Esophagus muscularis mucosa (tissue), 3 donors: ENCODE measurements around the gene PACRG.

Experiments used
- EP300 ChIP-seq: sonication (generic); formaldehyde crosslinking; IDR thresholded peaks from one replicate; pipeline ENCODE4 v1.6.1; 2017; ENCODE audit warnings: antibody characterized with exemption
- POLR2A ChIP-seq: fragments of 450-650 bp; IDR thresholded peaks from one replicate; pipeline ENCODE4 v1.6.1; 2017; ENCODE audit warnings: antibody characterized with exemption, moderate library complexity, mild to moderate bottlenecking, low read depth
- POLR2AphosphoS5 ChIP-seq, 2 donors: sonication (generic); formaldehyde crosslinking; IDR thresholded peaks; one replicate each; pipeline ENCODE4 v1.6.1; 2017; ENCODE audit warnings: antibody characterized with exemption in 2 of 2

- TF ChIP-seq POLR2AphosphoS5 (IDR thresholded peaks at IDR 0.05) (no peak), EP300 (no peak), POLR2A (no peak)
These were observed 615.8 kb downstream of the PACRG start for GRCh38 chr6:163343609-163344008.
